GM21576 (cell line): Measurements from ENCODE around the gene CHP2.
"Not testable (repeated sequence)": the region's sequence is repeated elsewhere in the genome, so short reads cannot be mapped to it uniquely, and the experiment has no call there.

Source experiments
- ATAC-seq: cut with Tn5 transposase; IDR thresholded peaks from one replicate; pipeline ENCODE4 v1.9.1; 2021; ENCODE audit warnings: mild to moderate bottlenecking, moderate library complexity; ENCODE audit not compliant: unreplicated experiment

Gene CHP2

DNA sequence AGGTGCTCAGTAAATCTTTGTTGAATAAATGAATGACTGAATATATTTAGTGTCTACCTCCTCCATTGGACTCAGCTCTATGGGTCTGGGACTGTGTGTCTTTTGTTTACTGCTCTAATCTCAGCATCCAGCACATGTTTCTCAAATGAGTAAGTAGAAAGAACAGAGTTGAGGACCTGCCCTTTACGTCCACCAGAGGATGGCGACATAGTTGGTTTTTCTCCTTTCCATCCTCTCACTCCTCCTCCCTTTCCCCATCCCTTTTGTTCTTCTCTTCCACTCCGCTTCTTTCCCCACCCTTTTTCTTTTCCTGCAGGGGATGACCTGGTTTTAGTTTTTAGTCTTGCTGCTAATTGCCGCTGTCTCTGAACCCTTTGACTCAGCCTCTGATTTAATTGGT, 12.1 kb upstream of the CHP2 start:
- no peak for ATAC-seq

DNA sequence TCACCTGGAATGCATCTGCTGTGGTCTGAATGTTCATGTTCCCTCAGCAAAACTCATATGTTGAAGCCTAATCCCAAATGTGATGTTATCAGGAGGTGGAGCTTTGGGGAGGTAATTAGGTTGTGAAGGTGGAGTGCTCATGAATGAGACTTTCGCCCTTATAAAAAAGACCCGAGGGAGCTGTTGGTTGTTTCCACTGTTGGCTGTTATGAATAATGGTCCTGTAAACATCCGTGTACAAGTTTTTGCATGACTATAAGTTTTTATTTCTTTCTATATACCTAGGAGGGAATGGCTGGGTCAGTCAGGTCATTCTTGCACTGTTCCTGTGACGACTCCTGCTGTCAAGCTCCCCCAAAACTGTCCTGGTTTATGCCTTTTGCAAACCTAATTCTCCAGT, 9.6 kb upstream of the CHP2 start:
- no peak for ATAC-seq

DNA sequence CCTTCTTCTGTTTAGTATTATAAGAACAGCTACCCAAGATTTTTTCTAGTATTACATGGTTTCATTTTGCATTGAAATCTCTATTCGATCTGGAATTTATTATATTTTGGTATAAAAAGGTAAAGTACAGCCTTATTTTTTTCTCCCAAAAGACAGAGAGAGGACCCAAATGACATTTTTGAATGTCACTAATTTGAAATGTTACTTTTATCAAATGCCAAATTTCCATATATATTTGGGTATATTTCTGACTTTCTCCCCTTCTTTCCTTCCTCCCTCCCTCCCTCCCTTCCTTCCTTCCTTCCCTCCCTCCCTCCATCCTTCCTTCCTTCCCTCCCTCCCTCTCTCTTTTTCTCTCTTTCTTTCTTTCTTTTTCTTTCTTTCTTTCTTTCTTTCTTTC, 6.2 kb upstream of the CHP2 start:
- no peak for ATAC-seq

DNA sequence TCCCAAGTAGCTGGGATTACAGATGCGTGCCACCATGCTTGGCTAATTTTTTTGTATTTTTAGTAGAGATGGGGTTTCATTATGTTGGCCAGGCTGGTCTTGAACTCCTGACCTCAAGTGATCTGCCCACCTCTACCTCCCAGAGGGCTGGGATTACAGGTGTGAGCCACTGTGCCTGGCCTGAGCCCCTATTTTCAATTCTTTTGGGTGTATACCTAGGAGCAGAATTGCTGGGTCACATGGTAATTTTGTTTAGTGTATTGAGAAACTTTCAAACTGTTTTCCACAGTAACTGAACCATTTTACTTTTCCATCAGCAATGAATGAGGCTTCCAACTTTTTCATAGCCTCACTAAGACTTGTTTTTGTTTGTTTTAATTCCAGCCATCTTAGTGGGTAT, 3.8 kb upstream of the CHP2 start:
- ATAC-seq, result not testable (repeated sequence)

DNA sequence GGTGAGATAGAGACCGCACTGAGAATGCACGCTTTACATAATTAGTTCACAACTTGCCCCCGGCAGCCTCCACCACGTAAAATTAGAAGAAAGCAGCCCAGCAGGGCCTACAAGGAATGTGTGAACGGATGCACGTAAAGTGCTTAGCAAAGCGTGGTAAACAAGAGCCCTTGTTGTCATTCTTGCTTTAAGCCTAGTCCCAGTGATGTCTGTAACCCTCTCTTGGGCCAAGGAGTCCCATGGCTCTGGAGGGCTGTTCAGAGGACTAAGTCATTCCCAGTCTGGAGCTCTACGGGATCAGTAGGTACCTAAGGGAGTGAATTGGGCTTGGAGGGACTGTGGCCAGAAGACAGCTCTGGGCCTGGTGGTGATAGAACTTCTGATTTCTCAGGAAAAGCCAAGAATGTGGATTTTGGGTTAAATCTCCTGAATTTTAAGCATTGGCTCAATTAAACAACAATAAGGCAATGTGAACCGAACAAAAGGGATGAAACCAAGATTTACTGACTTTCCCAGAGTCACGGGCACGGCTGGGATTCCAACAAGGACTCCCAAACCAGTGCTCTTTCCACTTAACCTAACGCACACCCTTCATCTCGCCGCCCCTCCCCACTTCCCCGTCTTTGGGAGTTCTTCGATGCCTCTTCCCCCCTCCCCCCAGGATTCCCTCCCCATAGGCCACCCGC, 775 bp upstream of the CHP2 start:
- ATAC-seq, result no peak

DNA sequence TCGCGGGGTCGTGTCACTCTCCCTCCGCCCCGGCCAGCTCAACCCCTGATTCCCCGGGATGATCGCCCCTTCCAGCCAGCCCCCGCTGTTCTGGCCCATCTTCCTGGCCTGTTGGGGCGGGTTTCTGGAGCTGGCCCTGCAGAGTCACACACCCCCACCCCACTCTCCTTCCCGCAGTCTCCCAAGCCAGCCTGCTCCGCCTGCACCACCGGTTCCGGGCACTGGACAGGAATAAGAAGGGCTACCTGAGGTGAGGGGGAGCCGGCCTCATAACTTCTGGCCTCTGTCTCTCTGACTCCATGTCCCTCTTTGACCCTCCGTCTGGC, 621 bp downstream of the CHP2 start:
- ATAC-seq, result no peak

DNA sequence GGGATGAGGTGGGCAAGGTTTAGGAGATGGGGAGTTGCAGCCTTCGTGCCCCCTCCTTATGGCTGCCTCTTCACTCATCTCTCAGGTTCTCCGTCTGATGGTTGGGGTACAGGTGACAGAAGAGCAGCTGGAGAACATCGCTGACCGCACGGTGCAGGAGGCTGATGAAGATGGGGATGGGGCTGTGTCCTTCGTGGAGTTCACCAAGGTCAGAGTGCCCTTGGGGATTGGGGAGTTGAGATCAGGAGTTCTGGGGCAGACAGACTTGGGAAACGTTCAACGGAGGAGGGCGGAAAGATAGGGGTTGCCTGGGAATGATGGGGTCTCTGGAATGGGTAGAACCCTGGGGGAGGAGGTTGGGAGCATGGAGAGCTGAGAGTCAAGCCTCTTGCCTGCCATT, 2.3 kb downstream of the CHP2 start:
- no peak for ATAC-seq

DNA sequence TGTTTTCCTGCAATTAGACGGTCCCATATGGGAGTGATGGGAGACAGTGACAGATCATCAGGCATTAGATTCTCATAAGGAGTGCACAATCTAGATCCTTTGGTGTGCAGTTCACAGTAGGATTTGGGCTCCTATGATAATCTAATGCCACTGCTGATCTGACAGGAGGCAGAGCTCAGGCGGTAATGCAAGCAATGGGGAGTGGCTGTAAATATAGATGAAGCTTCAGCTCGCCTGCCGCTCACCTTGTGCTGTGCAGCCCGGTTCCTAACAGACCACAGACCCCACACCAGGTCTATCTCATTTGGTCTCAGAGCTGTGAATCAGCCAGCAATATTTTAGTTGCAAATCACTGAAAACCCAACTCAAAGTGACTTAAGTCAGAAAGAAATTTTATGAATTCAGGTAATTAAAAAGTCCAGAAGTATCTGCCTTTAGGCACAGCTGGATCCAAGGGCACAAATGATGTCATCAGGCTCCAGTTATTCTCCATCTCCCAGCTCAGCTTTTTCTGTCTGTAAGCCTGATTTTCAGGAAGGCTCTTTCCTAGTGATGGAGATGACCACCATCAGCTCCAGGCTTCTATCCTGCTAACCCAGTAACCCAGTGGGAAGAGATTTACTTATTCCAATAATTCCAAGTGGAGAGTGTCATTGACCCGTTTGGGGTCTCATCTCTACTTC, 3.3 kb downstream of the CHP2 start:
- no peak for ATAC-seq

DNA sequence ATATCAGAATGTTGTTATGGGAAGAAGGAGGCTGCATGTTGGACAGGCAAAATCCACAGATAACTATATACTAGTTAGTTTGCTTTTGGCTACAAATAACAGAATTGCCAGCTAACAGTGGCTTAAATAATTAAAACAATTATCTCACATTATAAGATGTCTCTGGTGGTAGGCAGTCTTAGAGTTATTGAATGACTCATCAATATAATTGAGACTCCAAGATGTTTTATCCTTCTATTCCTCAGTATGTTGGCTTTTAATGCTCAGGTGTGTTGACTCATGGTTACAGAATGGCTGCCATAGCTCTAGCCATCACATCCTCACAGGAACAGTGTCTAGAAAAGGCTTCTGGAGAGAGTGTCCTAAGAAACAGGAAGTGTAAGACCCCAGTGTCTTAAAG, 11.1 kb downstream of the CHP2 start:
- ATAC-seq, result no peak

DNA sequence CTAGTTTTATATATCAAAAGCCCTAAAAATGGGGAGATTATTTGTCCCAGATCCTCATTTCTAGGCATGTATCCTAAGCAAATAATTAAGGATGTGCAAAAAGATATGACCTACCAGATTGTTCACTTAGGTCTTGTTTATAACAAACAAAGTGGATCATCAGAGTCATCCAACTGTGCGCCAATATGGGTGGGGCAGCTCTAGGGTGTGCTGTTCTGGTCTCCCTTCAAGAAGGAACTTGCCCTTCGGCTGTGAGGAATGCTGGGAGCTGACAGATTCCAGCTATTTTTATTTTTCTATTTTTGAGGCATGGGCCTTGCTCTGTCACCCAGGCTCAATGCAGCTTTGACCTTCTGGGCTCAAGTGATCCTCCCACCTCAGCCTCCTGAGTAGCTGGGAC, 13.8 kb downstream of the CHP2 start:
- ATAC-seq, result no peak

DNA sequence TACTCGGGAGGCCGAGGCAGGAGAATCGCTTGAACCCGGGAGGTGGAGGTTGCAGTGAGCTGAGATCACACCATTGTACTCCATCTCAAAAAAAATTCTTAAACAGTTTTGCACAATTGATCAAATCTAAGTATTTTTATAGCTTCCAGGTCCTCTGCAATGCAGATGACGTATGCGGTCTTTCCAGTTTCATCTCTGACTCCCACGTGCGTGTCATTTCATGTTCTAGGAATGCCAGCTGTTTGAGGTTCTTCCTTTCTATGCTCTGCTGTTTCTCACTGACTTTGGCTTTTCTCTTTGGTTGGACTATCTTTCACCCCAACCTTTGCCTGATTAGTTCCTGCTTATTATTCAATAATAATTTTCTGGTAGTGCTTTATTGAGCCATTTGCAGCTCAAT, 16.2 kb downstream of the CHP2 start:
- no peak for ATAC-seq

DNA sequence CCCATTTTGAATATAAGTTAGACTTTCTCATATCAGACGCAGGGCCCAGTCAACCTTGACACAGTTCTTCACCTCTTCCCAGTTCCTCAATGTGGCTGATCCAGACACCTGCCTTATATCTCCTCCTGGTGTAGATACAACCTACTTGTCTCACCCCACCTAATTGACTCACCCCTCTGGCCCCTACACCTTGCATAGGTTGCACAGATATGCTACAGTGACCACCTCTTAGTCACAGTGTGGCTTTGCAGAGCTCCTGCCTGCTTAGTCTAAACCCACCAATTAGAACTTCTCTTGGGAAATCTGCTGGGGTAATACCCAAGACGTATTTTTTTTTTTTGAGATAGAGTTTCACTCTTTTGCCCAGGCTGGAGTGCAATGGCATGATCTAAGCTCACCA, 16.8 kb downstream of the CHP2 start:
- ATAC-seq, result no peak

DNA sequence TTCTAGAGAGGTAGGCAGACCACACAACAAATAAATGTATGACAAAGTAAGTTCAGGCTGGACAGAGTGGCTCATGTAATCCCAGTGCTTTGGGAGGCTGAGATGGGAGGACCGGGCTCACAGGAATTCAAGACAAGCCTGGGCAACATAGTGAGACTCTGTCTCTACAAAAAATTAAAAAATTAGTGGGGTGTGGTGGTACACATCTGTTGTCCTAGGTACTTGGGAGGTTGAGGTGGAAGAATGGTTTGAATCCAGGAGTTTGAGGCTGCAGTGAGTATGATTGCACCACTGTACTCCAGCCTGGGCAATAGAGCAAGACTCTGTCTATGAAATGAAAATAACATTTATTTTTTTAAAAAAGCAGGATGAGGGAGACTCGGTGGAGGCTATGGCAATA, 18.5 kb downstream of the CHP2 start:
- ATAC-seq, result no peak

DNA sequence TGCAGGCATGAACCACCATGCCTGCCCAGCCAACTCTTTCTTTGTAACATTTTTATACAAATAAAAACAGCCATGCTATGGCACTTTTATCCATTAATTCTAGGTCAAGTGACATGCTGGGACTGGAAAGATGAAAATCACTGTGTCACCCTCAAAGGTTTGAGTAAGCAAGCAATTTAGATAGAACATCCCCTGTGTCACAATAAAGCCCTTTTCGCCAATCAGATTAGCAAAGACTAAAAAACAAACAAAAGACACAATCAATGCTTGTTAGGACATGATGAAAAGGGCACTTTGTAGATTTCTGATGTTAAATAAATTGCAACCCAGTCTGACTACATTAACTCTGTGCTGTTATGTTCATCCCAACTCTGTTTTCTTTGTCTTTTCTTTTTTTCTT, 26.4 kb downstream of the CHP2 start:
- ATAC-seq, result no peak

DNA sequence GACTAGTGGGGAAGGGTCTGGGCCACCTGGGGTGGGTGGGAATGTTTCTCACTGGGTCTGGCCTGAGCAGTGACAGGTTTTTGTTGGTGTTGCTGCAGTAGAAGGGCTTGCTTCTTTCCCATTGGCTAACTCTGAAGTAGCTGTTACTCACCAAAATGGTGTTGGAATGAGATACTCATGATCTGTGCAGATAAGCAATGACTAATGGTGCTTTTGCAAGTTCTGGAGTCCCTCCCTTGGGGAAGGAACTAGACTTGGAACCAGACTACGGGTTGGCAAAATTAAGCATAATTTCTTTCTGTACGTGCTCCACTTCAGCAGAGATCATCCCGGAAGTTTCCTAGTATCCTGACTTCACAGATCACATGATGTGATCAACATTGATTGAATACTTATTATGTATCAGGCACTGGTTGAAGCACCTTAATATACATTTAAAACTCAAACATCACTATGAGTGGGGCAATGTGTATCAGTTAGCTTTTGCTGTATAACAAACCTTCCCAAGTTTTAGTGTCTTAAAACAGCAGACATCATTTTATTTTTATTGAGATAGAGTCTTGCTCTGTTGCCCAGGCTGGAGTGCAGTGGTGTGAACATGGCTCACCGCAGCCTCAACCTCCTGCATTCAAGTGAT, 30.1 kb downstream of the CHP2 start:
- ATAC-seq, result no peak

DNA sequence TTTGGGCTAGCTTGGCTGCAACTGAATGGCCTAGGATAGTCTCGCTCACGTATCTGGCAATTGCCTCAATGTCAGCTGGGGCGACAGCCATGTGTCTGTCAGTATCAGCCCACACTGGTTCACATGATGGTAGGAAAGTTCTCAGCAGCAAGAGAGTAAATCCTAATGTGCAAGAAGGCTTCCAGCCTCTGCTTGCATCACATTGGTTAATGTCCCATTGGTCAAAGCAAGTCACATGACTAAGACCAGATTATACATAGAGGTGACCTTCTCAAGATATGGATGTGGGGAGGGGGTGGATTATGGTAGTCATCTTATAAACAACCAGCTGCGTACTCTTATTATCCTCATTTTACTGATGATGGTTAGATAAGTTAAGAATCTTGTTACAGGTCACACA, 31.0 kb downstream of the CHP2 start:
- ATAC-seq, result no peak

DNA sequence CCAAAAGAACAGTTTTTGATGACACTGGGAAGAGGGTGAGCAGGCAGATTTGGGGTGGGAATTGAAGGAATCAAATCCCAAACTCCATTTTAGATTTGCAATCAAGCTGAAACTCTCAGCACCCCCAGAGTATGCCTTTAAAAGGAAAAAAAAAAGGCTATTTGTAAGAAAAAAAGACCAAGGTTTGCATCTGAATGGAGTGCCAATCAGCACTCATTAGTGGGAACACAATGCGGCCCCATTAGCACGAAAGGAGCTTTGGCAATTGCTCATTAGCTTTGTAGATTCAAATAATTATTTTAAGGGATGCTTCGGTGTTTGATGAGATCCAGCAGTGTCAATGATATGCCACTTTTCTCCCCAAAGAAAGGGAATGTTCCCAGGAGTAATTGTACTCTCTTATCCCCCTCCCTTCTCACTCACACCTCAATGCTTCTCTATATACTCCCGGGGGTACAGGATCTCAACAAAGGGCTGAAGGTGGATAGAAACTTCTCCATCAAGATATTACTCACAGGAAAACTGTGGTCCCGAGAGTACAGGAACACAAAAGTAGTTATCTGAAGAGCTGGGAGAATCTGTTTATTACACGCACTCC, 32.2 kb downstream of the CHP2 start:
- ATAC-seq, result no peak

DNA sequence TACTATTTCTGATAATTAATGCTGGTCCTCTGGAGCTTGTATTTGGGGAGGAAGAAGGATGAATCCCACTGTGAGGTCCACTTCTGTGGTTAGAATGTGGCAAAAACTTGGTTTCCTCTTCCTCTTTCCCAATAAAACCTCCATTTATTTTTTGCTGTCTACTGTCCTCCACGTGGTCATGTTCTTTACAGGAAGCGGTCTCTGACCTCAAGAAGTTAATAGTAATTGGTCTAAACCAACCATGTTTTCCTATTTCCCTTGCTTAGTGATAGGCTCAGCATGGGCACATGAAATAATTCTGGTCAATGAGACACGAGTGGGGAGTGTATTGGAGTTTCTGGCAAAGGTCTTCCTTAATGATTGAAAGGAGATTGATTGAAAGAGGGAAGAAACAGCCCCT, 33.9 kb downstream of the CHP2 start:
- no peak for ATAC-seq

DNA sequence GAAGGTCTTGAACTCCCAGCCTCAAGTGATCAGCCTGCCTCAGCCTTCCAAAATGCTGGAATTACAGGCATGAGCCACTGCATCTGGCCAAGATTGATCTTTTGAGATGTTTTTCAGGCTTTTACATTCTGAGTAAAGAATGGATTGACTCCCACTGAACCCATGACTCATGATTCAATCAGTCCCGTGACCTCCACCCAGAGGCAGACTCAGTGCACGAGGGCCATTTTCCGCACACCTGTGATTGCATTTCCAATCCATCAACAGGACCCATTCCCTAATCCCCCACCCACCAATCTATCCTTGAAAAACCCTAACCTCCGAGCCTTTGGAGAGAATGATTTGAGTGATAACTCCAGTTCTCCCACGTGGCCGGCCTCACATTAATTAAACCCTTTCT, 40.6 kb downstream of the CHP2 start:
- no peak for ATAC-seq

DNA sequence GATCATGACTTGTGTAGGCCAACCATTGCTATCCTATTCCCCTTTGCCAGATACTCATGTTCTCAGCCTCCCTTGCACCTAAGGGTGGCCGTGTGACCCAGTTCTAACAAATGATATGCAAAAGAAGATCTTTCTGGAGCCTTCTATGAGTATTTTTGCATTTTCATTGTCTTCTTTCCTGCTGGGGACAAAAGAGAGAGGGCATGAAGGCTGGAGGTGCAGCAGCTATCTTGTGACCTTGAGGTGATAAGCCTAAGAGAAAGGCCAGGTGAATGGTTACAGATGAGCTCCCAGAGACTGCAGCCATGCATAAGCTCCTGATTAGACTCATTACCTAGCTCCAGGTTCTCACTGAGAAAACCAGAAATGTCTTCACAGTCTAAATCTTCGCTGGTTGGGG, 42.1 kb downstream of the CHP2 start:
- ATAC-seq, result no peak

DNA sequence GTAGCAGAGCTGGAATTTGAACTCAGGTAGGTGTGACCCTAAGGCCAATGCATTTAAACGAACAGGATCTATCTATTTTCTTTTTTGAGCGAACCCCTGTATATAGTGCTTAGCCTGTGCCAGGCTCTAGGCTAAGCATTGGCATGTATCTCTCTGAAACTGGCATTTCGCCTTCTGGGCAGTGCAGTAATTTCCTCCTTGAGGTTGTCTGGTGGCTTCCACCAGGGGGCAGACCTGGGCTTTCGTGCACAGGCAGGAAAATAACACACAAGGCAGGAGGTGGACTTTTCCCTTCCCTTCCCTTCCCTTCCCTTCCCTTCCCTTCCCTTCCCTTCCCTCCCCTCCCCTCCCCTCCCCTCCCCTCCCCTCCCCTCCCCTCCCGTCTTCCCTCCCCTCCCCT, 46.6 kb downstream of the CHP2 start:
- ATAC-seq, result no peak

DNA sequence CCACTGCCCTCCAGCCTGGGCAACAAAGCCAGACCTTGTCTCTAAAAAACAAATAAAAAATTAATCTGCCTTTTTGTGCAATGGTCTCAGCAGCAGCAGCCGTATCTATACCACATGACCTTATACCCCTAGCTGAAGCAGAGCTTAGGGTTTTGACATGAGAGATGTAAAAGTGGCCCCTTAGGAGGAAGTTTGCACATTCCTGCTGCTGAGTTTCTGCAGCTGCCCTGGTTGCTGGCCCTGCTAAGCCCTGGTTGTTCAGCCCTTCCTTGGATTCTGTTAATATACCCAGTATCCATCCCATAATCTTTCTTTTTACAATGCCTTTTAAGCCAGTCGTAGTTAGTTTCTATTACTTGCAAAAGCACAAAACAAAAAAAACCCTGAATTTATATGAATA, 48.0 kb downstream of the CHP2 start:
- no peak for ATAC-seq
